ACHN (cell line): Measurements from ENCODE around the gene CITED1.
"Not testable (repeated sequence)": the region's sequence is repeated elsewhere in the genome, so short reads cannot be mapped to it uniquely, and the experiment has no call there.

Experiments used
- DNase-seq: peaks from one replicate; pipeline ENCODE4 v3.0.0-alpha.2; 2015
- in situ Hi-C: cut with HindIII; loops from 2 replicates; pipeline ENCODE4 v1.10.0; 2017; ENCODE audit warnings: low sequenced_read_pairs, low pct_ligation_motif_present, low pct_unique_long_range_greater_than_20kb

The CITED1 gene, protein sequence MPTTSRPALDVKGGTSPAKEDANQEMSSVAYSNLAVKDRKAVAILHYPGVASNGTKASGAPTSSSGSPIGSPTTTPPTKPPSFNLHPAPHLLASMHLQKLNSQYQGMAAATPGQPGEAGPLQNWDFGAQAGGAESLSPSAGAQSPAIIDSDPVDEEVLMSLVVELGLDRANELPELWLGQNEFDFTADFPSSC

DNA sequence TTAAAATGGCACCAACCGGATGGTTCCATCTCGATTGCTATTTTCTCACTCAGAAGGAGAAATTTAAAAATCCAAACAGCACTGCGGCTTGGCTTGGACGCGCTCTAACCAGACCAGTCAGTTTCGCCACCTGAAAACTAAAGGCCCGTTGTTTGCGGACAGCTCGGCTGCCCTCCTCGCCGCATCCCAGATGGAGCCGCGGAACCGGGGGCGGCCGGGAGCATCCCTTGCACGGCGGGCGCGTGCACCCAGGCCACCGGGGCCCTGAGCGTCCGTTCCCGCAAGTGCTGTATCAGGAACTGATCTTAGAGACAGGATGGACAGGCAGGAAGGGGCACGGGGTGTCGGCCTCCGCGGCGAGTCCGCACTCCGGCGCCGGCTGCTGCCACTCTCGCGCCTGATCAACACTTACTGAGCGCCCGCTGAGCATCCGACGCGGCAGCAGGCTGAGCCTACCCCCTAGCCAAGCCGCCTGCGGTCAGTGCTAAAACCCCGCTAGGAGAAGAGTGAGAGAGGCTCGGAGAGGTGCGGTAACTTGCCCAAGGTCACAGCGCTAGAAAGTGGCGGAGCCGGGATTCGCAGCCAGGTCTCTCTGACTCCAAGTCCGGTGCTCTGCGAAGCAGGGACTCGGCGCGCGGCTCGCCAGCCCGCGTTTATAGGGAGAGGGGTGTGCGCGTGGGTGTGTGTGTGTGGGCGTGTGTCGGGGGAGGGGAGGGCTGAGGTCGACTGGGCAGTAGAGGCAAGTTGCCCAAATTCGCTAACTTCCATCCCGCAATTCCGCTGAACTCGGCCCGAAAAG, at the start of gene CITED1:
Gene CITED1, minus strand, starts transcription at position 629 of the 799 bp plus-strand sequence. CDS start 3,045 bp downstream, outside the sequence.
- no peak for DNase-seq
- in situ Hi-C loops, result no loop called here

DNA sequence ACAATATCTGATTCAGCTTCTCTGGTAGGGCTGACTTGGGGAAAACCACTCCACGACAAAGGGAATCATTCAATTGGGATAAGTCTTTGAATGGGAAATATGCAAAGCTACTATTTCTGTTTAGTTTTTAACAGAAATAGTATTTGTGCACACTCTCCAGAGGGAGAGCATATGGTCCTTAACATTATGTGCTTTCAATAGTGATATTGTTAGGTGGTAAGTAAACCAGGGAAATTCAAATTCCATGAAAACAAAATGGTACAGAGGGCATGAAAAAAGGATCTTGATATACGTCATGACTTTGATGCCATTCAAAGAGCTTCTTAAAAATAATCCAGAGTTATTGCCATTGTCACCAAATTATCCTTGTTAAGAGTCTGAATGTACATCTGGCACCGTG, 47.1 kb upstream of the CITED1 start:
- in situ Hi-C loops, result no loop called here
- no peak for DNase-seq

DNA sequence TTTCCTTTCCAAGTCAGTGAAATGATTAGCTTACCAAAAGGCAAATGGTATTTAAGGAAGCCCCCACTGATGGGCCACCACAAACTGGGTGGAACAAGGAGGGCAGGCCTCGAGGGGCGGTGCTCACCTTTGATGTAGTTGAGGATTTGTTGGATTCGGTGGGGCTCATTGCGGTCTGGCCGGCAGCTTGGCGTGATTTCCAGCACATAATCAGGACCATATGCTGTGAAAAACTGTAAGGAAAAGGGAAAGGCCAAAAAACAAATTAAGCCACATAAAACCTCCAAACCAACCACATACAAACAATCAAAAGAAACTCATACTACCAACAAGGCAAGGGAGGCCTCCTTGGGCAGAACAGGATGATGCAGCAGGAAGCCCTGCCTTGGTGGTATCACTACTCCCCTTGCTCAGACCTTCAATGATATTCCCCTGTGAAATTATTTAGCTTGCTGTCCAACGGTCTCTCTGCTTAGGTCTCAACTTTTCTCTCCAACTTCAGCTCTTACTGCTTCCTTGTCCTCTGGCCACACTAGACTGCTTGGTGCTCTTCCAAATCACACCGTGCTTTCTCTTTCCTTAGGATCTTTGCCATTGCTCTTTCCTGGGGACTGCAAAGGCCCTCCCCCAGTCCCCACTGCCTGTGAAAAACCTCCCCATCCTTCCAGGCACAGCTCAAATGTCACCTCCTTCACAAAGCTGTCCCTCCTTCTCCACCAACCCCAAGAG, 46.1 kb upstream of the CITED1 start:
- in situ Hi-C loops, result no loop called here
- no peak for DNase-seq

DNA sequence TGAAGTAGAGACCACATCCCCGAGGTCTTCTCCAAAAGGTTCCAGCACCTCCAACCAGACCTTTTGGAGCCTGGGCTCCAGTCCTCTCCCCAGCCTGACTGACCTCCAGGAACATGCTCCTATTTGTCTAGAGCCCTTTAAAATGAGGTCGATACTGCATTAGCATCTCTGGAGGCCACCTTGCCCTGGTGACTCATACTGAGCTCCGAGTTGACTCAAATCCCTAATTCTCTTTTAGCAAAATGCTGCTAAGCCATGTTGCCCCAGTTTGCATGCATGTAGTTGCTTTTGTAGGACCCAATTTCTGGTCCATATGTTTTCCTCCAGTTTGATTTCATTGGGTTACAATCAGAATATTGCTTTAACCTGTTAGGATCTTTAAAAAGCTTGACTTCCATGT, 43.5 kb upstream of the CITED1 start:
- in situ Hi-C loops, result no loop called here
- no peak for DNase-seq

DNA sequence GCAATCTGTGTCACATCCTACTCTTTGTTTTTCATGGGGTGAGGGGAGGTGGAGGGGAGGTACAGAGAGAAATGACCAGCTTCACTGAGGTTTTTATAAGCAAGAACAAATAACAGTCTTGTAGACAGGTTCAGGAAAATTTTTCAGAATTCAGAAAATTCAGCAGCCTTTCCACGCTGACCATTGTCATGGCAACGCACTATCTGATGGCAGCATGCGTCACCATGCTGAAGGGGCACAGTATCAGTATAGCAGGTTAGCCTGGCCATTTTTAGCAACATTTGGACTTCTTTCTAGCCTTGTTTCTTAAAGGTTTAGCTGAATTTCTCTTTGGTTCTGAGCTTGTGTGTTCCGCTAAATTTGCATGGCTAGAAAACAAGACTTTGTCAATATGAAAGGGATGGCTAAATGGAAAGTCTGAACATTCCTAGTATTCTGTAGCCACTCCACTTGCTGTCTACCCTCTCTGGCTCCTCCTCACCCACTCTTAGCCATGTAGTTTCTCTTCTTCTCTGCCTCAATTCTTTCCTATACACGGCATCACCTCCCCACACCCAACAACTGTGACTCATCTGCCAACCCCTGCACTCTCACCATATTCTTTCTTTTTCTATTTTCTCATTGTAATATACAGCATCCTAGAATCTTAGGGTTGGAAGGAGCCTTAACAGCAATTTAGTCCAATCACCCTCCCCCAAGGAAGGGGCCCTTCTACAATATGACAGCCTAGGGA, 42.7 kb upstream of the CITED1 start:
- DNase-seq, result no peak
- in situ Hi-C loops, result no loop called here

DNA sequence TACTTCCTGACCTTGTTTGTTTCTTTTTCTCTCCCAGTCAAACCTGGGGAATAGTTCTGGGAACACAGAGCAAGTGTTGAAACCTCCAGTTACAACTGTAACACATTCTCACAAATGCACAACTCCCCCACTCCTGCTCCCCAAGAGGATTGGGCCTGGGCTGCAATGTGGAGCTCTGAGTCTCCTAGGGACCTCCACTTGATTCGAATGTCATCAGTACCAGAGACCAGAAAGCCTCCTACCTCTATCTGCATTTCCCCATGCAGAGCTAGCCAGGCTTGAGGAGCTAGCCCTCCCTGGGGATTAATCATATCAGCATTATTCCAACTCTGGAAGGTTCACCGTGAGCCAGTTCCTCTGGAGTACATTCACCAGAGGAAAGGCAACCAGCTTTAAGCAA, 41.7 kb upstream of the CITED1 start:
- DNase-seq, result no peak
- in situ Hi-C loops, result no loop called here

DNA sequence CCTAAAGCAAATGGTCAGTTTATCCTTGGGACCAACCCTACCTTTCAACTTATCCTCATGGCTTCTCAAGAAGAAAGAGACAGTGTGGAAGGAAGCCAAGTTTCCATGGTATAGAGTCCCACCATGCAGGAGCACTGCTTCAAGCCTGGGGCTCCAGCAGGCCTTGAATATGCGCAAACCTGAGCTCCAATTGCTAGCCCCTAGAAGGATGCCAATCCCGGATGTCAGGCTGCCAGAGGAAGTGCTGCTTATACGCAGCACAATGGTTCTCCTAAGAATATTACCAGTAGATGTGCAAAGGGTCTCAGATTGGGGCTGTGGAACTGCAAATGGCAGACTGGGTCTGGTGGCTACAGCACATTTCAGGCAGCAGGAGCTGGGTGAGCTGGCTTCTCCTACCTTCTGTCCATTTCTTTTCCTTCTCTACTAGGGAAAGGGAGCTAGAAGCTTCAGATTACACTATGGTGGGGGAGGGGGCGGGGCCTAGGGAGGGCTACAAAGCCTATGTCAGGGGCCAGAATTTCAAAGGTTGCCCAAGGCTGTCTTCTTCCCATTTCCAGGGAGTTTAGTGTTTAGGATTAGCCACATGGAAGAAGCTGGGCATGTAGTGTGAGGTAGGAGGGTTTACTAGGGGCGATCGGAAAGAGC, 40.7 kb upstream of the CITED1 start:
- in situ Hi-C loops, result no loop called here
- no peak for DNase-seq

DNA sequence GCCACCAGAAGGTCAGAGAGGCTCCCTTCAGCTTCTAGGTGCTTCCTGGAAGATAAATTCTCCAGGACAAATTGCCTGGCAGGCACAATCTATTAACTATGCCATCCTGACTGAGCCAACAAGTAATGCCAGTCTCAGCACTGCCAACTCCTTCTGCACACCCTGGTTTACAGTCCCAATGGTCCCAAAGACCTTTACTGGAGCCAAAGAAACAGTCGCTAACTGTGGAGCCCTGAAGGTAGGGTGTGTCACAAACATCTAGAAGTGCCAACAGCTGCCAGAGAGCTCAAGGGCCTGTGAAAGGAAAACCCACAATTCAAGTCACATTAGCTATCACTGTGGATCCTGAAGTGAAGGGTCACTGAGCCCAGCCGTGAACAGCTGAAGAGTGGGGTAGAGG, 34.9 kb upstream of the CITED1 start:
- in situ Hi-C loops, result no loop called here

DNA sequence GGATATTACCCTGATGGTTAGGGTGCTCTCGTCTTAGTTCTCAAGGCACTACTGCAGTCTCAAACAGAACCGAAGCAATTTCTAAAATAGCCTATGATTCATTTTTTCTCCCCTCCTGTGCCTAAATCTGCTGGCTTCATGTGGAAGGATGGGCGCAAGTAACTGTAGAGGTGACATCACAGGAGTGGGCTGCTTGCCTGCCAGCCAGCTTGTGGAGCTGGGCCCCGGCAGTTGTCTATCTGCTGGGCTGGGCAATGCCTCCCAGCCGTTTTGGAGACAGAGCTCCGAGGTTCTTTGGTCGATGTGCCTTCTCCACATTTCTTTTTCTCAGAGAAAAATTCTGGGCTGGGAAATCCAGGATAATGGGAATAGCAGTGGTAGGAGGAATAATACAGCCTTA, 34.3 kb upstream of the CITED1 start:
- DNase-seq, result no peak
- in situ Hi-C loops, result no loop called here

More for the DNA sequence above, 34.9 kb upstream of the CITED1 start:
- DNase-seq, result no peak

DNA sequence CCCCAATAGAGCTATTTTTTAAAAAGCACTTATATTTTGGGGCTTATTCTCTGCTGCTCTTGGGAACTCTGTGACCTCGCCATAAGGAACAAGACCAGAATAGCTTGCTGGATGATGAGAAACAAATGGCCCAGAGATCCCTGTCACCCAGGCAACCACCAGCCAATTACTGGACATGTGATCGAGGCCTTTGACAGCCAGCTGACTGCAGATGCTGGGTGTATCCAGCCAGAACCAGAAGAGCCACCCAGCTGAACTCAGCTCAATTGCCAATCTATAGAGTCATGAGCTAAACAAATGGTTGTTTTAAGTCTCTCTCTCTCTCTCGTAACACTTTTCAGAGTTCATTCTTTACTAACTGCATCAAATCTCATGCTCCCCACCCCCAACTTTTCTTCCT, 24.4 kb upstream of the CITED1 start:
- in situ Hi-C loops, result no loop called here
- DNase-seq, result no peak

DNA sequence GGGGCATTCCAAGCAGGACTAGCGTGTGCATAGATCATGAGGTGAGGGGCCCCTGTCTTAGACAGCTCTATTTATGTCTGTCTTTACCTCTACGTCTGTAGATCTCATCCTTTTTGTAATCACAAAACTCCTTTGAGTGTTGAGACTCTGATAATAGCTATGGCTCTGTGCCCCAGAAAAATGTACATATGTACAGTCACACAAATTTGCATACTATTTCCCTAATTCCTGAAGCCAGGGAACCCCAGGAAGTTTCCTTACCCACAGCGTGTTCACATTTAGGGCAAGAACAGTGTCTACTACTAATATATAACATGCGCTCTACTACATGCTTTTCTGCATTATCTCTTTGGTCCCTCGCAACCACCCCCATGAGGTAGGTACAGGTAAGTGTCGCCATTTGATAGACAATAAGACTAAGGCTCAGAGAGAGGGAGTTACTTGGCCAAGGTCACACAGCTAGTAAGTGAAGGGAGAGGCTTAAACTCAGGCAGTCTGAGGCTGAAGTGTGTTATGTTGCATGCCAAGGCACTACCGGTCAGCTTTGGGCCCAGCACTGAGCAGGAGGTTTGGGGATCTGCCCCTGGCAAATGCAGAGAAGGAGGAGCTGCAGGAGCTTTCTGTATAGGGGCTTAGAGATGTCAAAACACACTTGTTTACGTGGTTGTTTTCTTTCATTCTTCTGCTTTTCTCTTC, 21.0 kb upstream of the CITED1 start:
- in situ Hi-C loops, result no loop called here
- DNase-seq, result no peak

DNA sequence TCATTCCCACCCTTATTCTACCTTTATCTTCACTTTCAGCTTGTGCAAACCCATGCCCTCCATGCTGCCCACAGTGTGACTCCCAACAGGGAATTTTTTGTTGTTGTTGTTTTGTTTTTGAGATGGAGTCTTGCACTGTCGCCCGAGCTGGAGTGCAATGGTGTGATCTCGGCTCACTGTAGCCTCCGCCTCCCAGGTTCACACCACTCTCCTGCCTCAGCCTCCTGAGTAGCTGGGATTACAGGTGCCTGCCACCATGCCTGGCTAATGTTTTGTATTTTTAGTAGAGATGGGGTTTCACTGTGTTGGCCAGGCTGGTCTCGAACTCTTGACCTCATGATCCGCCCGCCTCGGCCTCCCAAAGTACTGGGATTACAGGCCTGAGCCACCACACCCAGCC, 13.9 kb upstream of the CITED1 start:
- DNase-seq, in situ Hi-C loops: not testable (repeated sequence)

DNA sequence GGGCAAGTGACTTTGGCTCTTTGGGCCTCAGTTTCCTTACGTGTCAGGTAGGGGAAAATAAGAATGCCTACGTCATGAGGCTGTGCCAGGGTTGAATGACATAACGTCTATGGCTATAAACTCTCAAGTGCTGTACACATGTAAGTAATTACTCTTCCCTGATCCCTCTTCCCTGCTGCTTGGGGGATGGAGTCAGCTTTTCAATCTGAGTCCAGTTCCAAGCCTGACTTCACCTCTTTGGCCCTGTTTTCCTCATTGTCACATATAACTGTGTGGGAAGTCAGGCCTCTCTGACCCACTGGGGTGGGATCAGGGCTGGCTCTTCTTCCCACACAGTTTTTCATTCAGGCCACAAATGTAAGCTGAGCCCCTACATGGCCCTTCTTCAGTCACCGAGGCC, 11.4 kb upstream of the CITED1 start:
- no peak for DNase-seq
- in situ Hi-C loops, result no loop called here

DNA sequence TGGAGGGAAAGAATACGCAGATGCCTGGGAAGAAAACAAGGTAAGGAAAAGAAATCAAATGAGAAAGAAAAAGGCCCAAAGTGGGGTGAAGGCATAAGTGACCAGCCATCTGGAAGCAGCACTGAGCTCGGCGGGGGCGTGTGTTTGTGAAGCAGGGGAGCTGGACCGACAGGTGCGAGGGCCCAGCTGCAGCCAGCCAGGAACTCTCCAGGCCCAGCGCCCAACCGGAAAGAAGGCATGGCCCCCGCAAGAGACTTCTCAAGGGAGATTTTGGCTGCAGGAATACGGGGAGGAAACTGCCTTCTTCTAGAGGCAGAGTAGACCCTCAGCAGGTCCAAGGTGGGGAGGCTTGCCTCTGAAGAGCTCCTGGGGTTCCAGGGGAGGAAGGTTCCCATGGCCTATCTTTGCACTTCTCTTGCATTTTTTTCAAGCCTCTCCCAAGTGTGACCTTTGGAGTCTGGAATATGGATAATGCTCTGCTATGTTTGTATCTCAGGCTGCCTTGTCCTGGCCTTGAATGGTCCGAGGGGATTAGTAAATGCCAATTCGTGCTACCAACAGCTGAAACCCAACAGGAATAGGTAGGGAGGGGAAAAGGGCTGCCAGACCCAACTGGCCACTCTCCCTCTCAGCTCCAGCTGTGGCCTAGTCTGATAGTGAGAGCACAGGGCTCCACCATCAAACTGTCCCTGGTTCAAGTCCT, 10.8 kb upstream of the CITED1 start:
- no peak for DNase-seq
- in situ Hi-C loops, result no loop called here

DNA sequence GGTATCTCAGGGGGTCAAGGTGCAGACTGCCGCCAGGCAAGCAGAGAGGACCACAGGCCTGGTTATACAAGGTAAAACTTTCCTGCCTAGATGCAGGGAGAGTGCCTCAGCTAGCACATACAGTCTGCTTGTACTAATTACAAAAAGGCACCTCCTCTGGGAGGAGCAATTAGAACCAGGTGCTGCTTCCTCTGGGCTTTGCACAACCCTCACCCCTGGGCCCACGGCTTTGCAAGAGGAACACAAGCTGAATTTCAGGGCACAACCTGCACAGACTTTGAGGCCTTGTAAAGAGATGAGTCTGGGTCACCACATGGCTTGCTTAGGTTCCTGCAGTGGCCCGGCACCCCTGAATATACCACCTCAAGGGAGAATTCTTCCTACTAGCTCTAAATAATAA, 9.2 kb upstream of the CITED1 start:
- in situ Hi-C loops, result no loop called here
- no peak for DNase-seq

DNA sequence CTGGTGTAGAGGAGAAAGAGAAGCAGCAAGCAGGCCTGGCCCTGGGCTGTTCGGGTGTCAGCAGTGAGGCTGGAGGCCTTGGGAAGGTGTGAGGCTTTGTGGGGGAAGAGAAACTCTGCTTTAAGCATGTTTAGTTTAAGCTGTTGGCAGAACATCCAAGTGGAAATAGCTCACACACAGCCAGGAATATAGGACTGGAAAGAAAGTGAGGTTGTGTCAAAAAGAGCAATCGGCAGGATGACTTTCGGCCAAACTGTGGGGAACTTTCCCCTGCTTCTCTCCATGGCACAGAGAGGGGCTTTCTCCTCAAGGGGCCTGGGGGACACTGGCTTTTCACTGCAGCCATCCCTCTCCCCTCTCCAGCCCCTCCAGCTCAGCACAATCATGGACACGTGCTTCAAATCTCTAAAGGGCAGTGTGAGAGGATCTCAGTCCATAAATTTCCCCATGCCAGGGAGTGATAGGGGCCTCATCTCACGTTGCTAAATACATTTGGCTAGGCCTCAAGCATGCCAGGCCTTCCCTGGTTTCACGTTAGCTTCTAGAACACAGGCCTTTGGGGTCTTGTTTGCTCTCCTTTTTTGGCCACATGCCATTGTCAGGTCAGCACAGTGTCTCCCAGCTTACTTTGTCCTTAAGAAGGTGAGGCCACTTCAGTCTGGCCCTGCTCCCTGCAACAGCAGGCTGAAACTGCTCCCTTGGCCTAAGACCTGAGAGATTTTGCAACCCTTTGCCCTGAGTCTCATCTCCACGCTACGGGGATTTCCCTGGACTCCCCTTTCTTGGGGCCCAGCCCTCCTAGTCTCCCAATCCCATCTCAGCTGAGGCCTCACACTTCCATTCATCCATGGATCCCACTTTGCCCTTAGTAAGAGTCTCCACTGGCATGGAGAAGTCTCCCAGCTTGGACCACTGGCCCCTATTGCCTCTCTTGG, 8.3 kb upstream of the CITED1 start:
- no peak for DNase-seq
- in situ Hi-C loops, result no loop called here
